ENCODE measurements around the gene ADAMTS8. TPM values are rescaled to one million over a fixed set of nuclear protein-coding genes. Genes with fewer than 3 reads are reported as not detected.

ADAMTS8 gene
- polyA plus RNA-seq, 1 donor = 10.5 TPM

Other genes with a start within 250 kb of the ADAMTS8 start
- 31.4 TPM for gene ZBTB44, start 113.7 kb downstream of the ADAMTS8 start, polyA plus RNA-seq (ENCODE audit: insufficient read length)
- gene ADAMTS15, start 20.0 kb upstream of the ADAMTS8 start, polyA plus RNA-seq (ENCODE audit: insufficient read length) = 19.5 TPM

Measured in forelimb muscle (tissue), 1 donor.